PC-3 (cell line): ENCODE data around the gene TMEM117. TPM values are rescaled to one million over a fixed set of nuclear protein-coding genes. Genes with fewer than 3 reads are reported as not detected.
A peak's percentile ranks its signal among the peaks of the same experiment; 100 is the strongest.

Experiments used
- ATAC-seq: fragments of 200-7000 bp; cut with Tn5 transposase; 2 replicates; pipeline ENCODE4 v1.9.1; 2020; ENCODE audit warnings: mild to moderate bottlenecking, moderate library complexity
- BruUV-seq: library from RNA; stranded (reverse); fragments of 400-500 nt; replicated peaks from 2 replicates; lab custom pipeline; 2021; lab: Mats Ljungman, UMichigan
- CTCF ChIA-PET: fragments of 300-600 bp; sonication (Branson Sonifier 250); formaldehyde crosslinking; loops from one replicate; lab custom pipeline; 2022; ENCODE audit warnings: antibody characterized with exemption; lab: Charles Lee
- POLR2A ChIA-PET: fragments of 300-600 bp; sonication (Branson Sonifier 250); formaldehyde crosslinking; loops from one replicate; lab custom pipeline; 2022; ENCODE audit warnings: antibody characterized with exemption; ENCODE audit not compliant: unreplicated experiment; lab: Charles Lee
- DNase-seq: peaks from one replicate; pipeline ENCODE4 v3.0.0-alpha.2; 2015
- H2AFZ ChIP-seq: fragments of 300-600 bp; sonication (generic); 2 replicates; pipeline ENCODE4 v1.6.0; 2016; ENCODE audit warnings: antibody characterized with exemption, low read length
- H3F3A ChIP-seq: fragments of 300-600 bp; sonication (generic); one replicate; pipeline ENCODE4 v1.6.0; 2017; ENCODE audit warnings: antibody characterized with exemption, low read length, control low read depth, mild to moderate bottlenecking; ENCODE audit not compliant: unreplicated experiment
- H3K27ac ChIP-seq: fragments of 300-600 bp; sonication (generic); 2 replicates; pipeline ENCODE4 v1.5.1; 2016; ENCODE audit warnings: mild to moderate bottlenecking, low read length
- H3K27me3 ChIP-seq: fragments of 300-600 bp; sonication (generic); 2 replicates; pipeline ENCODE4 v1.6.1; 2016; ENCODE audit warnings: low read length, mixed read lengths
- H3K36me3 ChIP-seq: fragments of 300-600 bp; sonication (generic); 2 replicates; pipeline ENCODE4 v1.6.1; 2016; ENCODE audit warnings: low read depth, mixed run types, low read length, mixed read lengths
- H3K4me1 ChIP-seq: fragments of 300-600 bp; sonication (generic); 2 replicates; pipeline ENCODE4 v1.5.1; 2016; ENCODE audit warnings: low read length; ENCODE audit not compliant: insufficient read depth
- H3K4me2 ChIP-seq: fragments of 300-600 bp; sonication (generic); 2 replicates; pipeline ENCODE4 v1.6.0; 2016; ENCODE audit warnings: low read length
- H3K4me3 ChIP-seq: fragments of 300-600 bp; sonication (generic); 2 replicates; pipeline ENCODE4 v1.5.1; 2016; ENCODE audit warnings: mild to moderate bottlenecking, low read length, mixed read lengths
- H3K79me2 ChIP-seq: fragments of 300-600 bp; sonication (generic); 2 replicates; pipeline ENCODE4 v1.6.1; 2017; ENCODE audit warnings: low read length, mixed read lengths
- H3K9ac ChIP-seq: fragments of 300-600 bp; sonication (generic); 2 replicates; pipeline ENCODE4 v1.6.0; 2016; ENCODE audit warnings: mild to moderate bottlenecking, low read length
- H3K9me2 ChIP-seq: fragments of 300-600 bp; sonication (generic); replicated peaks from 2 replicates; pipeline ENCODE4 v1.6.1; 2016; ENCODE audit warnings: mixed run types, low read length, mixed read lengths
- H3K9me3 ChIP-seq: fragments of 300-600 bp; sonication (generic); 2 replicates; pipeline ENCODE4 v1.6.1; 2016; ENCODE audit warnings: low read length, mixed read lengths
- H4K20me1 ChIP-seq: fragments of 300-600 bp; sonication (generic); 2 replicates; pipeline ENCODE4 v1.6.1; 2016; ENCODE audit warnings: low read length, mixed read lengths
- CTCF ChIP-seq: fragments of 300-600 bp; sonication (generic); conservative IDR thresholded peaks from 2 replicates; pipeline ENCODE4 v1.5.1; 2017; ENCODE audit warnings: antibody characterized with exemption, low read depth, mild to moderate bottlenecking, low read length
- EZH2 ChIP-seq: fragments of 300-600 bp; sonication (generic); IDR thresholded peaks from one replicate; pipeline ENCODE4 v1.6.1; 2017; ENCODE audit warnings: antibody characterized with exemption, mild to moderate bottlenecking, low read length; ENCODE audit not compliant: unreplicated experiment
- EZH2phosphoT487 ChIP-seq: fragments of 300-600 bp; sonication (generic); IDR thresholded peaks from 2 replicates; pipeline ENCODE4 v1.6.1; 2018; ENCODE audit warnings: mild to moderate bottlenecking, antibody characterized with exemption, low read length, borderline replicate concordance
- intact Hi-C: fragments of 100-400 bp; cut with micrococcal nuclease; formaldehyde crosslinking; loops from 2 replicates; pipeline ENCODE4 v1.9.0; 2023
- total RNA-seq: library from RNA; depleted of rRNA; stranded (reverse); fragments of >200 nt; gene quantifications from 2 replicates; pipeline ENCODE4 v1.2.3, GENCODE V29; 2014

TMEM117 gene
- total RNA-seq, 1 experiment from 2014 or later: 9.0 TPM

- POLR2A ChIA-PET: interaction anchor here (0.5 kb wide), 1 partner anchor 1956 kb away, joined by 3 read pairs; no protein-coding TSS in a partner anchor
- Histone ChIP-seq H3K27ac (0 out of 2 replicates have a peak overlapping the region, but pooled peaks have one; percentile 6), H2AFZ (no peak overlapping the region), H3K9me3 (no peaks in the 10 kb centered on the region), H3K79me2 (no peaks in the 10 kb centered on the region), H3K4me2 (no peak overlapping the region), H3K27me3 (no peaks in the 10 kb centered on the region), H3K9me2 (no peaks in the 10 kb centered on the region), H3K4me1 (peaks cover 5% of the 10 kb centered on the region; the same call in 1 of the 2 replicates), H3K4me3 (no peak overlapping the region), H3K36me3 (no peaks in the 10 kb centered on the region), H3F3A (no peaks in the 10 kb centered on the region), H3K9ac (no peak overlapping the region), H4K20me1 (no peaks in the 10 kb centered on the region)
- peak; percentile 92 for ATAC-seq
- TF ChIP-seq EZH2 (no peak), CTCF (no peak)
- CTCF ChIA-PET: interaction anchor here (0.6 kb wide), 1 partner anchor 64 kb away, joined by 4 read pairs; no protein-coding TSS in a partner anchor
- intact Hi-C loops: loop anchor here (1.0 to 10.0 kb wide), 7 partner anchors 27 to 633 kb away; no protein-coding TSS in a partner anchor
- no TSS peak for BruUV-seq
- peak; percentile 40 for DNase-seq
Observed at GRCh38 chr12:44314007-44314500, 478.2 kb downstream of the TMEM117 start.

GRCh38 chr12:44317651-44318126, 481.8 kb downstream of the TMEM117 start:
- no peak overlapping the region for H3K9ac ChIP-seq
- H3K27me3 ChIP-seq: no peaks in the 10 kb centered on the region
- intact Hi-C loops: loop anchor here (10.0 kb wide), 1 partner anchor 197 kb away; no protein-coding TSS in a partner anchor
- no peak overlapping the region for H3K4me3 ChIP-seq
- ChIA-PET CTCF (no interaction called here), POLR2A (no interaction called here)
- ATAC-seq: peak; percentile 42; the same call in 1 of the 2 replicates
- no peak overlapping the region for H3K27ac ChIP-seq
- H3K4me1 ChIP-seq: peaks cover 5% of the 10 kb centered on the region; the same call in 1 of the 2 replicates
- no peaks in the 10 kb centered on the region for H3K9me3 ChIP-seq
- TF ChIP-seq CTCF (peak; percentile 64), EZH2phosphoT487 (no peak), EZH2 (no peak)
- H4K20me1 ChIP-seq: no peaks in the 10 kb centered on the region
- no peak overlapping the region for H3K4me2 ChIP-seq
- no peaks in the 10 kb centered on the region for H3F3A ChIP-seq
- peak; percentile 57 for DNase-seq
- BruUV-seq: no TSS peak
- H3K79me2 ChIP-seq: no peaks in the 10 kb centered on the region
- H3K9me2 ChIP-seq: no peaks in the 10 kb centered on the region
- no peaks in the 10 kb centered on the region for H3K36me3 ChIP-seq
- H2AFZ ChIP-seq: no peak overlapping the region

- no peak overlapping the region for H3K27ac ChIP-seq
- H3K9me3 ChIP-seq: no peaks in the 10 kb centered on the region
- no peak for DNase-seq
- no peak overlapping the region for H3K4me3 ChIP-seq
- H3K79me2 ChIP-seq: no peaks in the 10 kb centered on the region
- no peaks in the 10 kb centered on the region for H3K9me2 ChIP-seq
- no peaks in the 10 kb centered on the region for H3F3A ChIP-seq
- no peak overlapping the region for H3K4me2 ChIP-seq
- no peaks in the 10 kb centered on the region for H3K27me3 ChIP-seq
- ChIA-PET POLR2A (no interaction called here), CTCF (no interaction called here)
- H2AFZ ChIP-seq: no peak overlapping the region
- TF ChIP-seq CTCF (no peak), EZH2phosphoT487 (no peak), EZH2 (no peak)
- H3K9ac ChIP-seq: no peak overlapping the region
- no peaks in the 10 kb centered on the region for H3K36me3 ChIP-seq
- no peaks in the 10 kb centered on the region for H4K20me1 ChIP-seq
- ATAC-seq: no peak
- no TSS peak for BruUV-seq
- intact Hi-C loops: no loop called here
- H3K4me1 ChIP-seq: no peaks in the 10 kb centered on the region
Observed at GRCh38 chr12:44331269-44331668, 495.4 kb downstream of the TMEM117 start.
